ENCODE data around the gene BTG4.

Gene BTG4

DNA sequence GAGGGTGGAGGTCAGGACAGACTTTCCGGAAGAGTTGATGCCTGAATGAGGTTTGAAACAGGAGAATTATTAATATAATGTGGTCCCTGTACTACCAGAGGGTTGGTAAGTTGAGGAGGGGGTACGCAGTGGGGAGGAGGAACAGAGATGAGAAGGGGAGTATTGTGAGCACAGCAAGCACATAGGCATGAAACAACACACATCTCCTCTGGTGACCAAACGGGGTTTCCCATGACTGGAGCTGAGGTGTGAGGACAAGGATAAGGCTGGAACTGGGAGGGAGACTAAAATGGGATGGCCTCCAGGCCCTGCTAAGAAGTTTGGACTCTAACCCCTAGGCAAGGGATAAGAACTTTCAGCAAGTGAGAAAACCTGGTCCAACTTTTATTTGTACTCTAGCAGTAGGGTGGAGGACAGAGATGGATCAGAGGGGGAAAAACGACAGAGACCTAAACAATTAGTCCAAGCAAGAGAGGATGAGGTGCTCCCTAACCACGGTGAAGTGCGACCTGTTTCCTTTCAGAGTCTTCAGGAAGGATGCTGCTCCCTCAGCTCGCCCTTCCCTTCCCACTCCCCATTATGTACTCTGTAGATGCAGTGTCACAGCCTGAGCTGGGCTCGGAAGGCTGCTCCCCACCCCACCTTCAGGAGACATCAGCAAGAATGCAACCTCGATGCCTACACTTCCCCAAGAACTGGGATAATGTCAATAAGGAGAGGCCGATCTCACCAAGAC lies 59.2 kb downstream of the BTG4 start:
- no peak for DNase-seq

GRCh38 chr11:111452146-111452545 lies 60.0 kb downstream of the BTG4 start:
- no peak for DNase-seq

DNA sequence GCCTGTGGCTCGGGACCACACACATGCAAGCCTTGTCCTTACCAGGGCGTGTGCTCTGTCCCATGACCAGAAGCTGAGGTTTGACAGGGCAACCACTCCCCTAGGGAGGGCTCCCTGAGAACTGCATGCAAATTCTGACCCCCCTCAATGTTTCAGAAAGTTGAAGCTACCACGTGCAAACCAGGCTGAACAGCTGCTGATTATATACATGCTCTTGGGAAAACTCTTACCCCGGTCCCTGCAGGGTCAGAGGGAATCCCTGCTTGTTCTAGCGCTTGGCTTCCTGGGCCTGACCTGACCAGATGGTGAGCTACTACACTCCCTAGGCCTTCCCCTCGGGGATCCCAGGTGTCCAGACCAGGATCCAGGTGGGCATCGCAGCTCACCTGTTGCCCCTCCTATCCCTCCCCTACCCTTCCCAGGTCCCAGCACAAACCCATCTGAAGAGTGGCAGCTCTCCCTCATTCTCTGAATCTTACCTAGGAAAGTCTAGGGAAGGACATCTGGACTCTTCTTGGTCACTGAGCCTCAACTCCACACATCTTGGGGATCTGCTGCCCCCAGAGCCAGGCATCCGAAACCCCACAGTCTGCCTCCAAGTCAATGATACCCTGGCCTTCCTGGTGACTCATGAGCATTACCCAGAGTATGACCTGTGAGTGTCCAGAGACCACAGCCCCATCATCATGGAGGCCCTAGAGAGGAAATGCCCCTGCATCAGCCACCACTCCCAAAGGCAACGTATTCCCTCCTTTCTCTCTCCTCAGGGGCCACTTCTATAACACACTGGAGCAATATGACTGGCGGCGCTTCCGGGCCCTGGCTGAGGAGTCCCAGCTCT lies 61.5 kb downstream of the BTG4 start:
- DNase-seq: no peak

DNA sequence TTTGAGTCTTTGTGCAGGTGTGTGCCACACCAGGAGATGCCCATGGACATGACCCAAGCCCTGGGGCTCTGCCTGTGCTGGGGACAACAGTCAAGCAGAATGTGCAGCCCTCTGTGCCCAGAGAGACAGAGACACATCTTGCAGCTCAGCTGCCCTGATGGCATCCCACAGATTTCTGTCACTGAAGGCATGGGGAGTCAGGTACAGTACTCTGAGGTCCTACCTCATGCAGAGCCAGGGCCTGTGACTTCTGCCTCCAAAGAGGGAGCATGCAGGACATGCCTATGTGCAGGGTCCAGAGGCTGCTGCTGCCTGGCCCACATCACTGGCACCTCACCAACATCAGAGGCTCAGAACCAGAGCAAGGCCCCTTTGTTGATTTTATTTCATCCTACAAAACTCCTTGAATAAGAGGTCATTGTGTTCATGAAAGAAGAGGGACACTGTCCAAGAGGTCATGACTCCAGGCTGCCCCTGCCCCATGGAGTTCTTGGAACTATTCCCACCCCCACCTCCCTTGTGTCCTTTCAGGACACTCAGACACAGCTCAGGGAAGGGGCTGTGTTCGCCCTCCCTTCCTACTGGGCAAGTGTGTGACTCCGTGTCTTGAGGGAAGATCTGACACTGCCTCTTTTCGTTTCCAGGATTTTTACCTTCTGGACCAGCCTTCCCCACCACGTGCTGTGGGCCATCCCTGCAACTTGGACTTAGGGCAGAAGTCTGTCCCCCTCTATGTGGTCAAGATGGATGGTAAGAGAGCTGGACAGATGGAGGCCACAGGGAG lies 62.3 kb downstream of the BTG4 start:
- no peak for DNase-seq

DNA sequence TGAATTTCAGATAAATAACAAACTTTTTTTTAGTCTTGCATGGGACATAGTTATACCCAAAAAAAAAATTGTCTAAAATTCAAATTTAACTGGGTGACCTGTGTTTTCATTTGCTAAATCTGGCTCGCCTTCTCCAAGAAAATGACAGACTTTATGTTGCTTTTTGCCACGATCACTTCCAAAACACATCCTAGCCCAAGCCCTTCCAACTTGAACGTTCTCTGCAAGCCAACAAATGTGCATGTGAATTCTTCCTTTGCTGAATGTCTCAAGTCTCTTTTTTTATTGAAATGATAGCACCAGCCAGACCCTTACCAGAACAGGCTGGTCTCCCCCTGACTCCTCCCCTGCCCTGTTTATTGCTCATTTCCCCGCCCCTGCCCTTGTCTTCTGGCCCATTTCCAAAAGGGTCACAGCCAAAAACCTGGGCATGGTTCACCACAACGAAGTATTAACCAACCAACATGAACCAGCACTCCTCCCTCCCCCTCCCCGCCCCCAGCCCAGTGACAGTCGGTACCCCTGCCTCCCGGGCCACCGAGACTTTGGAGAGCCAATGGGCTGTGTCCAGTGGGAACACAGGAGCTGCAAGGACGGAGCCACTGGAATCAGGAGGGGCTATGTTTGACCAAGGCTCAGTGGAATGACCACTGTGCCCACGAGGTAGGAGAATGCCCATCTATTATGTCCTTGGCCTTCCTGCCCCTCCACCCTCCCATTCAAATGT lies 63.2 kb downstream of the BTG4 start:
- no peak for DNase-seq

- DNase-seq: no peak
Measured at GRCh38 chr11:111448414-111448813, 63.8 kb downstream of the BTG4 start.

GRCh38 chr11:111447931-111448330 lies 64.3 kb downstream of the BTG4 start:
- no peak for DNase-seq

GRCh38 chr11:111447112-111447471 lies 65.1 kb downstream of the BTG4 start:
- DNase-seq: no peak

DNA sequence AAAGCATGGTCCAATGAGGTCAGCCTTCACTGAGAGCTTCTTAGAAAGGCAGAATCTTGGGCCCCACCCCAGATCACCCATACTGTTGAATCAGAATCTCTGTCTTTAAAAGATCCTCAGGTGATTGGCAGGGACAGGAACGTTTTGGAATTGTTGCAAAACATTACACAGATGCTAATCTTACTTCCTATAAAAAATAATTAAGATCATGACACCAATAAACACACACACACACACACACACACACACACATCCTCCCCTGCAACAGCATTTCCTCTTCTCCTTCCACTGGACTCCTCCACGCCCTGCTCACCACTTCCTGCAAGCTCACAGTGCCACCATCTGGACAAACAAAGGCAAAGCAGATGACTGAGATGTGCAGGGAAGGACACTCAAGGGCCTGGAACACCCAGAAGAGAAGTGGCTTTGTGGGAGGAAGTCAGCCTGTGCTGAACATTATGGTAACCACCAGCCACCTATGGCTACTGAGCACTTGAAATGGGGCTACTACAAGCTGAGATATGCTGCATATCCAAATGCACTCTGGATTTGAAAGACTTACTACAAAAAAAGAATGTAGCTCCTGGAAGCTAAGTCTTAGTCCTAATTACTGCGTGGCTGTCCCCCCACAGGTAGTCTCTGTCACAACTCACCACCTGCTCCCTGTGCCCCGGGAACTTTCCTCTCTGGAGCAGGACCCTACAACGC lies 65.6 kb downstream of the BTG4 start:
- DNase-seq: peak; percentile 76 to 87

GRCh38 chr11:111445586-111445985 lies 66.6 kb downstream of the BTG4 start:
- no peak for DNase-seq
